ENCODE data around the gene IRGQ. TPM values are rescaled to one million over a fixed set of nuclear protein-coding genes. Genes with fewer than 3 reads are reported as not detected.
"Not testable (repeated sequence)": the region's sequence is repeated elsewhere in the genome, so short reads cannot be mapped to it uniquely, and the experiment has no call there.

The IRGQ gene
- total RNA-seq, 4 donors from 2014 or later, result 10.7 to 28.8 (median 18.5) TPM

GRCh38 chr19:43553656-43554055 lies 42.3 kb downstream of the IRGQ start:
- TF ChIP-seq CTCF (IDR thresholded peaks at IDR 0.05), result no peak
- no peak for TF ChIP-seq POLR2A (IDR thresholded peaks at IDR 0.05)
- Histone ChIP-seq H3K36me3 (peaks cover 0 to 72% (median 0%) of the 10 kb centered on the region in 3 donors), H3K27me3 (no peaks in the 10 kb centered on the region), H3K9me3 (no peaks in the 10 kb centered on the region), H3K4me1 (no peaks in the 10 kb centered on the region), H3K4me3 (no peak overlapping the region), H3K27ac (no peak overlapping the region)
- DNase-seq, result no peak

- Histone ChIP-seq H3K9me3 (no peaks in the 10 kb centered on the region), H3K4me1 (no peaks in the 10 kb centered on the region), H3K27ac (no peak overlapping the region), H3K4me3 (no peak overlapping the region), H3K36me3 (peaks cover 0 to 64% (median 0%) of the 10 kb centered on the region in 3 donors), H3K27me3 (no peaks in the 10 kb centered on the region)
- DNase-seq, result no peak
- TF ChIP-seq POLR2A (IDR thresholded peaks at IDR 0.05) (no peak), CTCF (IDR thresholded peaks at IDR 0.05) (no peak)
These were observed 43.3 kb downstream of the IRGQ start for GRCh38 chr19:43552616-43553015.

- Histone ChIP-seq H3K27me3 (no peaks in the 10 kb centered on the region), H3K9me3 (no peaks in the 10 kb centered on the region), H3K4me1 (no peaks in the 10 kb centered on the region), H3K36me3 (peaks cover 0 to 64% (median 0%) of the 10 kb centered on the region in 3 donors), H3K27ac (no peak overlapping the region), H3K4me3 (no peak overlapping the region)
- TF ChIP-seq CTCF (IDR thresholded peaks at IDR 0.05) (no peak), POLR2A (IDR thresholded peaks at IDR 0.05) (no peak)
- no peak for DNase-seq
These were observed 43.8 kb downstream of the IRGQ start for GRCh38 chr19:43552198-43552450.

GRCh38 chr19:43551399-43552197 lies 44.3 kb downstream of the IRGQ start:
- Histone ChIP-seq H3K4me3 (no peak overlapping the region), H3K36me3 (peaks cover 0 to 64% (median 0%) of the 10 kb centered on the region in 3 donors), H3K27me3 (no peaks in the 10 kb centered on the region), H3K9me3 (no peaks in the 10 kb centered on the region), H3K27ac (no peak overlapping the region), H3K4me1 (no peaks in the 10 kb centered on the region)
- no peak for TF ChIP-seq POLR2A (IDR thresholded peaks at IDR 0.05)
- DNase-seq, result no peak

- no peaks in the 10 kb centered on the region for H3K4me1 ChIP-seq
- DNase-seq, result no peak
- no peaks in the 10 kb centered on the region for H3K27me3 ChIP-seq
- peaks cover 0 to 67% (median 0%) of the 10 kb centered on the region in 3 donors for H3K36me3 ChIP-seq
- no peak for TF ChIP-seq CTCF (IDR thresholded peaks at IDR 0.05)
- no peak for TF ChIP-seq POLR2A (IDR thresholded peaks at IDR 0.05)
- no peaks in the 10 kb centered on the region for H3K9me3 ChIP-seq
- no peak overlapping the region for H3K4me3 ChIP-seq
- no peak overlapping the region for H3K27ac ChIP-seq
These were observed 47.2 kb downstream of the IRGQ start for GRCh38 chr19:43548706-43549105.

- not testable (repeated sequence) for H3K4me3 ChIP-seq, DNase-seq, H3K27ac ChIP-seq, H3K27me3 ChIP-seq, H3K4me1 ChIP-seq, H3K9me3 ChIP-seq
- peaks cover 0 to 67% (median 0%) of the 10 kb centered on the region in 3 donors for H3K36me3 ChIP-seq
These were observed 48.0 kb downstream of the IRGQ start for GRCh38 chr19:43547926-43548325.

- H3K27ac ChIP-seq, result no peak overlapping the region
- TF ChIP-seq POLR2A (IDR thresholded peaks at IDR 0.05), result no peak
- no peak for TF ChIP-seq CTCF (IDR thresholded peaks at IDR 0.05)
- no peaks in the 10 kb centered on the region for H3K27me3 ChIP-seq
- no peak overlapping the region for H3K4me3 ChIP-seq
- DNase-seq, result no peak
- peaks cover 0 to 67% (median 0%) of the 10 kb centered on the region in 3 donors for H3K36me3 ChIP-seq
- no peaks in the 10 kb centered on the region for H3K4me1 ChIP-seq
- H3K9me3 ChIP-seq, result no peaks in the 10 kb centered on the region
These were observed 49.4 kb downstream of the IRGQ start for GRCh38 chr19:43546581-43546980.

All from Peyer's patch (tissue), 4 donors.